Measurements from ENCODE around the gene AGBL2. TPM values are rescaled to one million over a fixed set of nuclear protein-coding genes. Genes with fewer than 3 reads are reported as not detected.
"Not testable (repeated sequence)": the region's sequence is repeated elsewhere in the genome, so short reads cannot be mapped to it uniquely, and the experiment has no call there.

The AGBL2 gene
- total RNA-seq, result 1 to 10 TPM in 4 of 6 experiments, under 1 TPM in 2; 0.43 to 5.8 (median 2.1) TPM
- long read RNA-seq, result 0 reads

GRCh38 chr11:47715082-47715669, at the start of gene AGBL2:
AGBL2 (minus strand) TSS chr11:47715369; CDS start chr11:47714650, 719 bp downstream.
- Histone ChIP-seq H3K4me3 (peak within 1 kb of the TSS; percentile 89 to 91 (median 89)), H3K36me3 (peaks cover 3 to 33% (median 21%) of the 10 kb centered on the region in 4 donors), H3K27me3 (no peaks in the 10 kb centered on the region), H3K27ac (peak within 1 kb of the TSS; percentile 25 to 77 (median 73)), H3K4me1 (peaks cover 0 to 24% (median 3%) of the 10 kb centered on the region in 4 donors), H3K9me3 (no peaks in the 10 kb centered on the region)
- ATAC-seq, result peak; percentile 86 to 94 (median 93)
- 1% methylated on average over 23 of the region's 35 CpGs for WGBS (ENCODE audit: insufficient coverage, low coverage, low lambda C conversion rate, missing lambda C conversion rate)
- intact Hi-C loops (cut with DNase I), result loop anchor here in 1 of 2 donors (10.0 kb wide), 1 partner anchor 60 kb away; no protein-coding TSS in a partner anchor
- peak; percentile 49 for TF ChIP-seq POLR2A (IDR thresholded peaks at IDR 0.05)
- no peak for TF ChIP-seq CTCF (IDR thresholded peaks at IDR 0.05)
- peak; percentile 77 to 83 (median 80) for DNase-seq

GRCh38 chr11:47759291-47759690, 44.1 kb upstream of the AGBL2 start:
- 85% methylated on average over 11 of the region's 11 CpGs for WGBS (ENCODE audit: insufficient coverage, low coverage, low lambda C conversion rate, missing lambda C conversion rate)
- DNase-seq, H3K4me1 ChIP-seq, H3K4me3 ChIP-seq, H3K27ac ChIP-seq, ATAC-seq, H3K9me3 ChIP-seq, H3K27me3 ChIP-seq: not testable (repeated sequence)
- peaks cover 14 to 67% (median 32%) of the 10 kb centered on the region in 4 donors for H3K36me3 ChIP-seq
- intact Hi-C loops (cut with DNase I), result loop anchor here in 1 of 2 donors (10.0 kb wide), 1 partner anchor 124 kb away; no protein-coding TSS in a partner anchor

GRCh38 chr11:47756208-47756607, 41.0 kb upstream of the AGBL2 start:
- peaks cover 17 to 74% (median 41%) of the 10 kb centered on the region in 4 donors for H3K36me3 ChIP-seq
- DNase-seq (no peak), ATAC-seq (no peak)
- H3K4me1 ChIP-seq, result no peaks in the 10 kb centered on the region
- no peak overlapping the region for H3K4me3 ChIP-seq
- intact Hi-C loops (cut with DNase I), result loop anchor here in 1 of 2 donors (10.0 kb wide), 1 partner anchor 121 kb away; no protein-coding TSS in a partner anchor
- H3K27me3 ChIP-seq, result no peaks in the 10 kb centered on the region
- no peaks in the 10 kb centered on the region for H3K9me3 ChIP-seq
- H3K27ac ChIP-seq, result no peak overlapping the region
- WGBS (ENCODE audit: insufficient coverage, low coverage, low lambda C conversion rate, missing lambda C conversion rate), result 100% methylated on average over 4 of the region's 4 CpGs
- TF ChIP-seq CTCF (IDR thresholded peaks at IDR 0.05) (no peak), POLR2A (IDR thresholded peaks at IDR 0.05) (no peak)

GRCh38 chr11:47750725-47751124, 35.6 kb upstream of the AGBL2 start:
- Histone ChIP-seq H3K27me3 (no peaks in the 10 kb centered on the region), H3K9me3 (no peaks in the 10 kb centered on the region), H3K4me1 (no peaks in the 10 kb centered on the region), H3K4me3 (no peak overlapping the region), H3K36me3 (peaks cover 13 to 90% (median 66%) of the 10 kb centered on the region in 4 donors), H3K27ac (no peak overlapping the region)
- WGBS (ENCODE audit: insufficient coverage, low coverage, low lambda C conversion rate, missing lambda C conversion rate), result 74% methylated on average over 5 of the region's 5 CpGs
- TF ChIP-seq CTCF (IDR thresholded peaks at IDR 0.05), result no peak
- intact Hi-C loops (cut with DNase I), result loop anchor here in 1 of 2 donors (10.0 kb wide), 1 partner anchor 116 kb away; no protein-coding TSS in a partner anchor
- ATAC-seq, result no peak
- DNase-seq, result no peak

- 100% methylated on average over 2 of the region's 7 CpGs for WGBS (ENCODE audit: insufficient coverage, low coverage, low lambda C conversion rate, missing lambda C conversion rate)
- intact Hi-C loops (cut with DNase I); ATAC-seq; H3K27ac ChIP-seq; H3K9me3 ChIP-seq; H3K4me1 ChIP-seq; DNase-seq; H3K27me3 ChIP-seq; H3K4me3 ChIP-seq: not testable (repeated sequence)
- H3K36me3 ChIP-seq, result peaks cover 17 to 83% (median 52%) of the 10 kb centered on the region in 4 donors
These were observed 27.3 kb upstream of the AGBL2 start for GRCh38 chr11:47742494-47742893.

GRCh38 chr11:47737817-47738216, 22.6 kb upstream of the AGBL2 start:
- ATAC-seq; DNase-seq; H3K27me3 ChIP-seq; H3K27ac ChIP-seq; H3K9me3 ChIP-seq; intact Hi-C loops (cut with DNase I); H3K4me3 ChIP-seq; H3K4me1 ChIP-seq: not testable (repeated sequence)
- H3K36me3 ChIP-seq, result peaks cover 8 to 78% (median 43%) of the 10 kb centered on the region in 4 donors
- 94% methylated on average over 5 of the region's 7 CpGs for WGBS (ENCODE audit: insufficient coverage, low coverage, low lambda C conversion rate, missing lambda C conversion rate)
